Measurements from ENCODE around the gene TMEM101. TPM values are rescaled to one million over a fixed set of nuclear protein-coding genes. Genes with fewer than 3 reads are reported as not detected.
A peak's percentile ranks its signal among the peaks of the same experiment; 100 is the strongest.

The TMEM101 gene
- total RNA-seq, 3 donors from 2014 or later, result 28.6 to 80.8 (median 41.0) TPM

GRCh38 chr17:44004077-44004760, 10.5 kb downstream of the TMEM101 start, which contains the start of gene NAGS:
TSS of gene NAGS (plus strand) at chr17:44004622. CDS start at chr17:44004664, 42 bp downstream.
- no peaks in the 10 kb centered on the region for H3K9me3 ChIP-seq
- H3K4me1 ChIP-seq, result peaks cover 0 to 8% of the 10 kb centered on the region in 2 donors
- peak within 1 kb of the TSS in 1 of 2 donors; percentile 85 for H3K27ac ChIP-seq
- no peak for TF ChIP-seq POLR2AphosphoS5 (IDR thresholded peaks at IDR 0.05)
- TF ChIP-seq POLR2A (IDR thresholded peaks at IDR 0.05), result no peak
- peaks cover 0 to 15% of the 10 kb centered on the region in 2 donors for H3K27me3 ChIP-seq
- no peak for DNase-seq (ENCODE audit: low spot score in 2 of 2)
- peak within 1 kb of the TSS; percentile 40 to 86 (median 67) for H3K4me3 ChIP-seq
- no peaks in the 10 kb centered on the region for H3K36me3 ChIP-seq
- intact Hi-C loops (cut with DNase I; ENCODE audit: low total_unique reads), result no loop called here

DNA sequence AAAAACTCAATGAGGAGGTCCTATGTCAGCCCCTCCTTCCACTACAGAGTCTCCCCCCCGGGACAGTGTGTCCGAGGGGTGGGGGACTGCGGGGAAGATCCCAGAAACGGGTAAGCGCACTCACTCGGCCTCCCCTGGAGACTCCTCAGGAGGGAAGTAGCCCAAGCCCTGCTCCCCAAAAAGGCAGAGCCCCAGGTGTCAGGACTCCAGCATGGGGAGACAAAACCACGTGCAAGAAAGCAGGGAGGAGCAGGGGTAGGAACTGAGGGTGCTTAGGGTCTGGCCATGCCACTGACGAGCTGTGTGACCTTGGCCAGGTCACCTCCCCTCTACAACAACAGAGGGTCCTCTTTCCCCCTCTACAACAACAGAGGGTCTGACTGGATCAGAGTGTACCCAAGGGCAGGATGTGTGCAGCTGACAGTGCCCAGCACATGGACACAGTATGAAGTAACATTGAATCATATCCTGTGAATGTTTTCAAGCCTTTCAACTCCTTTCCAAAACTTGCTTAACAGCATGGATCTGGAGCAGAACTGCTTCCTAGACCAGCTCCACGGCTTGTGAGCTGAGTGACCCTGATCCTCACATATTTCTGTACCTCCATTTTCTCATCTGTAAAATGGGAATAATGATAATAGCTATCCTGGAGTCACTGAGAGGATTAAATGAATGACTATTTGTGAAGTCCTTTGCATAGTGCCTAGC, 12.5 kb downstream of the TMEM101 start:
- H3K9me3 ChIP-seq, result no peaks in the 10 kb centered on the region
- H3K36me3 ChIP-seq, result no peaks in the 10 kb centered on the region
- H3K4me3 ChIP-seq, result no peak overlapping the region
- no peak for DNase-seq (ENCODE audit: low spot score in 2 of 2)
- TF ChIP-seq POLR2A (IDR thresholded peaks at IDR 0.05) (no peak), POLR2AphosphoS5 (IDR thresholded peaks at IDR 0.05) (no peak)
- TF ChIP-seq, protein P1, sequence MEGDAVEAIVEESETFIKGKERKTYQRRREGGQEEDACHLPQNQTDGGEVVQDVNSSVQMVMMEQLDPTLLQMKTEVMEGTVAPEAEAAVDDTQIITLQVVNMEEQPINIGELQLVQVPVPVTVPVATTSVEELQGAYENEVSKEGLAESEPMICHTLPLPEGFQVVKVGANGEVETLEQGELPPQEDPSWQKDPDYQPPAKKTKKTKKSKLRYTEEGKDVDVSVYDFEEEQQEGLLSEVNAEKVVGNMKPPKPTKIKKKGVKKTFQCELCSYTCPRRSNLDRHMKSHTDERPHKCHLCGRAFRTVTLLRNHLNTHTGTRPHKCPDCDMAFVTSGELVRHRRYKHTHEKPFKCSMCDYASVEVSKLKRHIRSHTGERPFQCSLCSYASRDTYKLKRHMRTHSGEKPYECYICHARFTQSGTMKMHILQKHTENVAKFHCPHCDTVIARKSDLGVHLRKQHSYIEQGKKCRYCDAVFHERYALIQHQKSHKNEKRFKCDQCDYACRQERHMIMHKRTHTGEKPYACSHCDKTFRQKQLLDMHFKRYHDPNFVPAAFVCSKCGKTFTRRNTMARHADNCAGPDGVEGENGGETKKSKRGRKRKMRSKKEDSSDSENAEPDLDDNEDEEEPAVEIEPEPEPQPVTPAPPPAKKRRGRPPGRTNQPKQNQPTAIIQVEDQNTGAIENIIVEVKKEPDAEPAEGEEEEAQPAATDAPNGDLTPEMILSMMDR (IDR thresholded peaks at IDR 0.05), result no peak
- peaks cover 0 to 15% of the 10 kb centered on the region in 2 donors for H3K27me3 ChIP-seq
- intact Hi-C loops (cut with DNase I; ENCODE audit: low total_unique reads), result no loop called here
- peaks cover 0 to under 1% of the 10 kb centered on the region in 2 donors for H3K4me1 ChIP-seq
- H3K27ac ChIP-seq, result no peak overlapping the region

DNA sequence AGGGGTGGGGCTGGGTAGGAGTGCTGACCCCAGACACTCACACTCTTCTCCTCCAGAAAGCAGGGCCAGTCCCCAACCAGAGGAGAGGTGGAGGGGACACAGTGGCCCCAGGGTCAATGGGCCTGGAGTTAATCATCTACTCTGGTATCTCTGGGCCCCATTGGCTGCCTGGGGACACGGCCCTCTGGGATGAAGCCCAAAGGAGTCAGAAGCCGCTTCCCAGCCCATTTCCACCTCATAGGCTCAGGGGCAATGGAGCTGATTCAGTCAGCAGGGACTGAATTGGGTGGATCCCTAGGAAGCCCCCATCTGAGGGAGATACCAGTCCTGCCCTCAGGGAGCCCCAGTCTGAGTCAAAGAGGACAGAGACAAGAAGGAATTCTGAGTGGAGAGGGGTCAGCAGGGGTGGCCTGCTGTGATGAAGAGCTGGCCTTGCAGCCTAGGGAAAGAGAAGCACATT, 13.3 kb downstream of the TMEM101 start:
- TF ChIP-seq, protein P1 (IDR thresholded peaks at IDR 0.05), result no peak
- TF ChIP-seq POLR2AphosphoS5 (IDR thresholded peaks at IDR 0.05) (no peak), POLR2A (IDR thresholded peaks at IDR 0.05) (no peak)
- no peak overlapping the region for H3K27ac ChIP-seq
- H3K4me1 ChIP-seq, result no peaks in the 10 kb centered on the region
- no peaks in the 10 kb centered on the region for H3K9me3 ChIP-seq
- no peak for DNase-seq (ENCODE audit: low spot score in 2 of 2)
- no peak overlapping the region for H3K4me3 ChIP-seq
- no peaks in the 10 kb centered on the region for H3K36me3 ChIP-seq
- intact Hi-C loops (cut with DNase I; ENCODE audit: low total_unique reads), result no loop called here
- H3K27me3 ChIP-seq, result peaks cover 0 to 17% of the 10 kb centered on the region in 2 donors

DNA sequence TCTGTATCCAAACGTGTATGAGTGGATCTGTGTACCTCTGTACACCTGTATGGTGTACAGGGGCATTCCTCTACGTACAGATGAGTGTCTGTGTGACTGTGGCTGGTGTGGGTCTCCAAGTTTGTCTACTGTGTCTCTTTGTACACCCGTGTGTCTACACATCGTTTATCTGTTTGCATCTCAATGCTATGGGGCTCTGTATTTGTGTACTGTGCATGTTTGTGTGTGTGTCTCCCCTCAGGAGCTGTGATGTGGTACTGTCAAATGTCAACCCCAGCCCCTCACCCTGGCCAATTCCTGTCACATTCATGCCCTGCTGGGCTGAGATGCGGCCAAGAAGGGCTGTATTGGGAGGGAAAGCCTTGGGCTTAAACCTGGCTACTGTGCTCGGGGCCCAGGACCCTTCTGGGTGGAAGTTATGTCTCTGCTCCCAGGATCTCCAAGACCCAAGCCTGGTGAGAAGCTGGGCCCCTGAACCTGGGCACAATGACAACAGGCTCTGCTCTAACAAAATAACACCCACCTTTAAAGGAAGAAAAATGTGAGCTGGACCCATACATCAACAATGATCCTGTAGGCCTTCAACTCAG, 13.8 kb downstream of the TMEM101 start:
- TF ChIP-seq, protein P1 (IDR thresholded peaks at IDR 0.05), result no peak
- TF ChIP-seq POLR2A (IDR thresholded peaks at IDR 0.05) (no peak), POLR2AphosphoS5 (IDR thresholded peaks at IDR 0.05) (no peak)
- intact Hi-C loops (cut with DNase I; ENCODE audit: low total_unique reads), result no loop called here

GRCh38 chr17:44000141-44000860, 14.5 kb downstream of the TMEM101 start:
- TF ChIP-seq POLR2A (IDR thresholded peaks at IDR 0.05), result no peak
- TF ChIP-seq, protein P1 (IDR thresholded peaks at IDR 0.05), result no peak
- TF ChIP-seq POLR2AphosphoS5 (IDR thresholded peaks at IDR 0.05), result no peak
- H3K4me3 ChIP-seq, result no peak overlapping the region
- H3K27ac ChIP-seq, result no peak overlapping the region
- intact Hi-C loops (cut with DNase I; ENCODE audit: low total_unique reads), result no loop called here
- no peaks in the 10 kb centered on the region for H3K36me3 ChIP-seq
- no peaks in the 10 kb centered on the region for H3K4me1 ChIP-seq
- H3K9me3 ChIP-seq, result no peaks in the 10 kb centered on the region
- H3K27me3 ChIP-seq, result peaks cover 0 to 23% of the 10 kb centered on the region in 2 donors
- DNase-seq (ENCODE audit: low spot score in 2 of 2), result no peak

More for the DNA sequence above, 13.8 kb downstream of the TMEM101 start:
- no peaks in the 10 kb centered on the region for H3K36me3 ChIP-seq
- H3K4me1 ChIP-seq, result no peaks in the 10 kb centered on the region
- peaks cover 0 to 22% of the 10 kb centered on the region in 2 donors for H3K27me3 ChIP-seq
- no peak for DNase-seq (ENCODE audit: low spot score in 2 of 2)
- H3K9me3 ChIP-seq, result no peaks in the 10 kb centered on the region
- no peak overlapping the region for H3K4me3 ChIP-seq
- H3K27ac ChIP-seq, result no peak overlapping the region

Measured in breast epithelium (tissue), 4 donors.